GM13976 (cell line): ENCODE measurements around the gene CCNY.
A peak's percentile ranks its signal among the peaks of the same experiment; 100 is the strongest.
"Not testable (repeated sequence)": the region's sequence is repeated elsewhere in the genome, so short reads cannot be mapped to it uniquely, and the experiment has no call there.

Experiments used
- DNase-seq: peaks from one replicate; pipeline ENCODE4 v3.0.0; 2012; ENCODE audit warnings: low spot score
- in situ Hi-C: fragments of 300-500 bp; cut with MboI; formaldehyde crosslinking; loops from one replicate; pipeline ENCODE4 v1.12.0; 2022; ENCODE audit warnings: low sequenced_read_pairs, mixed read lengths, inconsistent platforms; ENCODE audit not compliant: unreplicated experiment
- TF ChIP-seq, protein P1 (sequence below): IDR thresholded peaks from 2 replicates; pipeline ENCODE4 v1.5.1; 2012; ENCODE audit warnings: borderline replicate concordance, mild to moderate bottlenecking; ENCODE audit not compliant: insufficient read depth; ENCODE audit errors: extremely low read depth, missing control alignments, control extremely low read depth

The CCNY gene

DNA sequence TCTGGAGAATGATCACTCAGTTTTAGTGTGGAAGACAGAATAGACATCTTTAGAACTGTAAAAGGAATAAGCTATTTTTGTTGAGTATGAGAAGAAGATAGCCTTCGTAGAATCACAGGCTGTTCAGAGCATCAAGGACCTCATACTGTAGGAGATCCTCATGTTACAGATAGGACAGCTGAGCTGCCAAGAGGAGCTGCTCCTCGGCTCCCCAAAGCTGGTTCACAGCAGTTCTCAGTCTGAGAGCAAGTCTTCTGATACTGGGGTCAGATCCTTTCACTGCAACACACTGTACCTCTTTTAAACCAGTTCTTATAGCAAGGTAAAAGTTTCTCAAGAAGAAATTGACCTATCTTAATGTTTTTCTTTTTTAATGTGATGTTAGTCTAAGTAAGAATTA is 17.1 kb downstream of the CCNY start:
- in situ Hi-C loops: no loop called here
- TF ChIP-seq, protein P1, sequence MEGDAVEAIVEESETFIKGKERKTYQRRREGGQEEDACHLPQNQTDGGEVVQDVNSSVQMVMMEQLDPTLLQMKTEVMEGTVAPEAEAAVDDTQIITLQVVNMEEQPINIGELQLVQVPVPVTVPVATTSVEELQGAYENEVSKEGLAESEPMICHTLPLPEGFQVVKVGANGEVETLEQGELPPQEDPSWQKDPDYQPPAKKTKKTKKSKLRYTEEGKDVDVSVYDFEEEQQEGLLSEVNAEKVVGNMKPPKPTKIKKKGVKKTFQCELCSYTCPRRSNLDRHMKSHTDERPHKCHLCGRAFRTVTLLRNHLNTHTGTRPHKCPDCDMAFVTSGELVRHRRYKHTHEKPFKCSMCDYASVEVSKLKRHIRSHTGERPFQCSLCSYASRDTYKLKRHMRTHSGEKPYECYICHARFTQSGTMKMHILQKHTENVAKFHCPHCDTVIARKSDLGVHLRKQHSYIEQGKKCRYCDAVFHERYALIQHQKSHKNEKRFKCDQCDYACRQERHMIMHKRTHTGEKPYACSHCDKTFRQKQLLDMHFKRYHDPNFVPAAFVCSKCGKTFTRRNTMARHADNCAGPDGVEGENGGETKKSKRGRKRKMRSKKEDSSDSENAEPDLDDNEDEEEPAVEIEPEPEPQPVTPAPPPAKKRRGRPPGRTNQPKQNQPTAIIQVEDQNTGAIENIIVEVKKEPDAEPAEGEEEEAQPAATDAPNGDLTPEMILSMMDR: no peak
- DNase-seq: no peak

DNA sequence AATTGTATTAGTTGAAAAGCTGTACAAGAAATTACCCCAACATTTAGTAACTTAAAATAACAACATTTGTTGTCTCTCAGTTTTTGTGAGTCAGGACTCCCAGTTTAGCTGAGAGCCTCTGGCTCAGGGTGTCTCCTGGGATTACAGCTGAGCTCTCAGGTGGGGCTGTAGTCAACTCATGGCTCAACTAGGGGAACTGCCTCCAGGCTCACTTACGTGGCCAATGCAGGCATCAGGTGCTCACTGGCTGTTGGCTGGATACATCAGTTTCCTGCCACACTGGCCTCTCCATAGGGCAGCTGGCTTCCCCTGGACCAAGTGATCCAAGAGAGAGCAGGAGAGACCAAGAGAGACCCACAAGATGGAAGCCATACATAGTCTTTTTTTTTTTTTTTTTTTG is 17.5 kb downstream of the CCNY start:
- in situ Hi-C loops: no loop called here
- no peak for DNase-seq
- TF ChIP-seq, protein P1: no peak

DNA sequence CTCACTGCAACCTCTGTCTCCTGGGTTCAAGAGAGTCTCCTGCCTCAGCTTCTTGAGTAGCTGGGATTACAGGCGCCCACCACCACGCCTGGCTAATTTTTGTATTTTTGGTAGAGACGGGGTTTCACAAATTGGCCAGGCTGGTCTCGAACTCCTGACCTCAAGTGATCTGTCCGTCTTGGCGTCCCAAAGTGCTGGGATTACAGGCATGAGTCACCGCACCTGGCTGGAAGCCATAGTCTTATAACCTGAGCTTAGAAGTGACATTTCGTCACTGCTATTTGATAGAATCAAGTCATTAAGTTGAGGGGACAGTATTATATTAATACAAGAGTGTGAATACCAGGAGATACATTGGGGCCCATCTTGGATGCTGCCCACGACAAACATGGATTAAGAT is 17.9 kb downstream of the CCNY start:
- in situ Hi-C loops, DNase-seq: not testable (repeated sequence)

DNA sequence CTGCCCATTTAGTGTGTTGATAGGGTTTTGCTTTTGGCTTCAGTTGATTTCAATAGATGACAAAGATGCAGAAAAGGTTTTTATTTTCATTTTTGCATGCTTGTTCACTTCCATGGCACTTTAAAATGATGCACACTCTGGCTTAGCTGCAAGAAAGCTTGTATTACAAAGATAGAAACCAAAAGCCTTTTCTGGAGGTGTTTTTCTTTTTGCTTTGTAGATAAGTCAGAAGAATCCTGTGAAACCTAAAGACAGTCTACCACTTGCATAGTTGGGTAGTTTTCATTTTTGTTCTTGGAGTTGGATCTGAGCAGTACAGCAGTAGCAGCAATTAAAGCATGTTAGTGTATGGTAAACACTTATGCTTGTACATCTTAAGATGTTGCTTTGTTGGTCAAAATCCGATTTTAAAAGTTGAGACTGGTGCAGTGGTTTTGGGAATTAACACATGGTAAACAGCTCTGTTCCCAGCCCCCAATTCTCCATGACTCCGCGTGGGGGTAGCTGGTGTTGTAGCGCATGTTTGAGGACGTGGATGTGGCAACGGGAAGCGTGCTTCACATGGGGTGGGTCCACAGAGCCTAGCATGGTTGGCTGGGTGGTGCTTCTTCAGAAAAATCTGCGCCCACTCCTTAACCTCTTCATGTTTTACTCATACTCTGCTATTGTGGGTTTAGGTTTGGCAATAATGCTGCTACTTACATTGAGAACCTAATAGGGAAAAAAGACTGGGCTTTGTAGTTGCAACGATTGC is 19.8 kb downstream of the CCNY start:
- DNase-seq: peak; percentile 72
- TF ChIP-seq, protein P1: no peak
- in situ Hi-C loops: no loop called here

DNA sequence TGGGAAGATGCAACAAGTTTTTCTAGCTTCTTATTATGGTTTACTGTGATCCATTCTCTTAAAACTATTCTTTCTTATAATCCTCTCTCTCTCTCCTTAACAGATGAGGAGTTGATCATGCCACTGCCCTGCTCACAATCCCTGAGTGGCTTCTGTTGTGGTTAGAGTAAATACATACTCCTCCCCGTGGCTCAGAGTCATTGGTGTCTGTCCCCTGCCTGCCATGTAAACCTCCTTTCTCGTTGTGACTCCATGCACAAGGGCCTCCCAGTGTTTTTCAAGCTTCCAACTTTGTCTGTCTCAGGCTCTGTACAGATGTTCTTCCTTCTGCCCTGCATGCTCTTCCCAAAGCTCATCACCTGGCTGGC is 20.4 kb downstream of the CCNY start:
- in situ Hi-C loops: no loop called here
- TF ChIP-seq, protein P1: no peak
- no peak for DNase-seq

DNA sequence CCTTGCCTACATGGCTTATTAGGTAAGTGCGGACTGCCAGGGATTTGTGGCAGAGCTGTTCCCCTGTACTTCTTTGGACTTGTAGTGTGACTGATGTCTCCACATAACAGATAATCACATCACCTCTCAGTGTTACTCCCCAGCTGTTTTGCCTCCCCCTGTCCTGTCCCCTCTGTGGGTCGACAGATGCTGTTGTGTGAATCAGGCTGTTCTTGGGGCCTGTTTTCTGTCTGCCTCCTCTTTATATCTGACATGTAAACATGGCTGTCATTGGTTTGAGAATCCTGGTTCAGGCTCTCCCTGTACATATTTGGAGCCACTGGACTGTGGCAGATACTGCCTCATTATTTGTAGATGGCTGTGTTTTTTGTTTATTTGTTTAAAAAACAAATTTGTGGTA is 22.7 kb downstream of the CCNY start:
- in situ Hi-C loops: no loop called here
- TF ChIP-seq, protein P1: no peak
- DNase-seq: no peak

DNA sequence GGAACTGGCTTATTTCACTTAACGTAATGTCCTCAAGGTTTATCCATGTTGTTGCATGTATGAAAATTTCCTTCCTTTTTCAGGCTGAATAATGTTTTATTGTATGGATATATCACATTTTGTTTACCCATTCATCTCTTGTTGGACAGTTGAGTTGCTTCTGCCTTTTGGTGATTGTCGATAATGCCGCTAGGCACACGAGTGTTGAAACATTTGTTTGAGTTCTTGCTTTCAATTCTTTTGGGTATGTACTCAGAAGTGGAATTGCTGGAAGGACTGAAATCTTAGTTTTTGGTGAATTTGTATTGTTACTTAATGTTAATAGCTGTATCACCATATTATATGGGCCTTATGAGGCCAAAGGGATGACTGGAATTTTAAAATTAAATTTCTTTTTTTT is 23.6 kb downstream of the CCNY start:
- TF ChIP-seq, protein P1: no peak
- no peak for DNase-seq
- in situ Hi-C loops: no loop called here
